IPS DF 6.9 (cell line): ENCODE results near the gene ZNF488.

Source experiments
- DNase-seq: peaks from one replicate; pipeline ENCODE4 v3.0.0-alpha.2; 2013; ENCODE audit warnings: low read depth, low spot score
- H3K27ac ChIP-seq: one replicate; pipeline ENCODE4 v1.5.1; 2013; ENCODE audit warnings: low read length, control low read depth
- H3K27me3 ChIP-seq: 2 replicates; pipeline ENCODE4 v1.6.1; 2013; ENCODE audit warnings: mild to moderate bottlenecking, low read length; ENCODE audit not compliant: control insufficient read depth, insufficient read depth
- H3K36me3 ChIP-seq: 2 replicates; pipeline ENCODE4 v1.6.1; 2013; ENCODE audit warnings: low read length; ENCODE audit not compliant: control insufficient read depth, insufficient read depth
- H3K4me1 ChIP-seq: 2 replicates; pipeline ENCODE4 v1.6.1; 2013; ENCODE audit warnings: low read length; ENCODE audit not compliant: control insufficient read depth, insufficient read depth
- H3K4me3 ChIP-seq: 2 replicates; pipeline ENCODE4 v1.5.1; 2013; ENCODE audit warnings: mild to moderate bottlenecking, low read length
- H3K9me3 ChIP-seq: 2 replicates; pipeline ENCODE4 v1.6.1; 2013; ENCODE audit warnings: low read length, inconsistent platforms; ENCODE audit not compliant: control insufficient read depth, insufficient read depth
- WGBS: extraction: QIAGEN DNeasy Blood & Tissue Kit; methylation state at CpG from one replicate; pipeline ENCODE4 v1.1.7; 2013; ENCODE audit warnings: mixed read lengths, missing lambda C conversion rate; ENCODE audit not compliant: insufficient read length, insufficient coverage; 5-methylcytosine and 5-hydroxymethylcytosine counted together

Gene ZNF488

GRCh38 chr10:47374611-47375536, 9.2 kb downstream of the ZNF488 start:
- DNase-seq, result no peak
- no peak overlapping the region for H3K27ac ChIP-seq
- peaks cover 5% of the 10 kb centered on the region for H3K4me1 ChIP-seq
- H3K9me3 ChIP-seq, result no peaks in the 10 kb centered on the region
- H3K4me3 ChIP-seq, result no peak overlapping the region
- no peaks in the 10 kb centered on the region for H3K36me3 ChIP-seq
- WGBS, result no CpG with 5 or more reads among the region's 12 CpGs
- no peaks in the 10 kb centered on the region for H3K27me3 ChIP-seq

- no CpG with 5 or more reads among the region's 6 CpGs for WGBS
- Histone ChIP-seq H3K9me3 (no peaks in the 10 kb centered on the region), H3K27me3 (no peaks in the 10 kb centered on the region), H3K36me3 (no peaks in the 10 kb centered on the region), H3K4me3 (no peak overlapping the region), H3K4me1 (peaks cover 5% of the 10 kb centered on the region), H3K27ac (no peak overlapping the region)
- DNase-seq, result no peak
These were observed 11.4 kb downstream of the ZNF488 start for GRCh38 chr10:47372726-47373125.

- no peak overlapping the region for H3K27ac ChIP-seq
- no peak overlapping the region for H3K4me3 ChIP-seq
- H3K9me3 ChIP-seq, result no peaks in the 10 kb centered on the region
- no CpG with 5 or more reads among the region's 7 CpGs for WGBS
- peaks cover 5% of the 10 kb centered on the region for H3K4me1 ChIP-seq
- H3K27me3 ChIP-seq, result no peaks in the 10 kb centered on the region
- no peaks in the 10 kb centered on the region for H3K36me3 ChIP-seq
- DNase-seq, result no peak
These were observed 12.2 kb downstream of the ZNF488 start for GRCh38 chr10:47371629-47372485.

GRCh38 chr10:47370878-47371277, 13.2 kb downstream of the ZNF488 start:
- WGBS, result no CpG with 5 or more reads among the region's 7 CpGs
- H3K36me3 ChIP-seq, result no peaks in the 10 kb centered on the region
- no peak for DNase-seq
- H3K4me3 ChIP-seq, result no peak overlapping the region
- H3K27ac ChIP-seq, result no peak overlapping the region
- H3K4me1 ChIP-seq, result peaks cover 5% of the 10 kb centered on the region
- H3K27me3 ChIP-seq, result no peaks in the 10 kb centered on the region
- no peaks in the 10 kb centered on the region for H3K9me3 ChIP-seq

- no CpG with 5 or more reads among the region's 11 CpGs for WGBS
- Histone ChIP-seq H3K27ac (no peak overlapping the region), H3K4me1 (peaks cover 5% of the 10 kb centered on the region), H3K4me3 (no peak overlapping the region), H3K27me3 (no peaks in the 10 kb centered on the region), H3K9me3 (no peaks in the 10 kb centered on the region), H3K36me3 (no peaks in the 10 kb centered on the region)
- DNase-seq, result no peak
These were observed 13.9 kb downstream of the ZNF488 start for GRCh38 chr10:47370015-47370767.

GRCh38 chr10:47369251-47369894, 14.7 kb downstream of the ZNF488 start:
- H3K36me3 ChIP-seq, result no peaks in the 10 kb centered on the region
- H3K27ac ChIP-seq, result no peak overlapping the region
- H3K4me1 ChIP-seq, result peaks cover 5% of the 10 kb centered on the region
- H3K9me3 ChIP-seq, result no peaks in the 10 kb centered on the region
- H3K4me3 ChIP-seq, result no peak overlapping the region
- WGBS, result no CpG with 5 or more reads among the region's 9 CpGs
- H3K27me3 ChIP-seq, result no peaks in the 10 kb centered on the region
- no peak for DNase-seq

GRCh38 chr10:47368431-47369180, 15.5 kb downstream of the ZNF488 start:
- DNase-seq, result no peak
- no CpG with 5 or more reads among the region's 24 CpGs for WGBS

GRCh38 chr10:47367646-47368045, 16.4 kb downstream of the ZNF488 start:
- Histone ChIP-seq H3K27ac (no peak overlapping the region), H3K36me3 (no peaks in the 10 kb centered on the region), H3K4me1 (peaks cover 2% of the 10 kb centered on the region), H3K27me3 (no peaks in the 10 kb centered on the region), H3K4me3 (no peak overlapping the region), H3K9me3 (no peaks in the 10 kb centered on the region)
- no CpG with 5 or more reads among the region's 11 CpGs for WGBS
- no peak for DNase-seq

More at GRCh38 chr10:47368431-47369180, 15.5 kb downstream of the ZNF488 start:
- H3K4me3 ChIP-seq, result no peak overlapping the region
- H3K9me3 ChIP-seq, result no peaks in the 10 kb centered on the region
- H3K4me1 ChIP-seq, result peaks cover 5% of the 10 kb centered on the region
- H3K36me3 ChIP-seq, result no peaks in the 10 kb centered on the region
- H3K27me3 ChIP-seq, result no peaks in the 10 kb centered on the region
- no peak overlapping the region for H3K27ac ChIP-seq

GRCh38 chr10:47366731-47367460, 17.2 kb downstream of the ZNF488 start:
- no CpG with 5 or more reads among the region's 8 CpGs for WGBS
- H3K27me3 ChIP-seq, result no peaks in the 10 kb centered on the region

More at GRCh38 chr10:47366731-47367460, 17.2 kb downstream of the ZNF488 start:
- Histone ChIP-seq H3K36me3 (no peaks in the 10 kb centered on the region), H3K9me3 (no peaks in the 10 kb centered on the region), H3K4me1 (no peaks in the 10 kb centered on the region; the same call in 1 of the 2 replicates), H3K4me3 (no peak overlapping the region), H3K27ac (no peak overlapping the region)
- DNase-seq, result no peak
